Forelimb muscle (tissue), 1 donor: Measurements from ENCODE around the gene CHMP6. TPM values are rescaled to one million over a fixed set of nuclear protein-coding genes. Genes with fewer than 3 reads are reported as not detected.
A peak's percentile ranks its signal among the peaks of the same experiment; 100 is the strongest.
"Not testable (repeated sequence)": the region's sequence is repeated elsewhere in the genome, so short reads cannot be mapped to it uniquely, and the experiment has no call there.

Experiments used
- DNase-seq: peaks from one replicate; pipeline ENCODE4 v3.0.0-alpha.2; 2013; ENCODE audit warnings: low read depth
- polyA plus RNA-seq: library from polyadenylated mRNA; unstranded; fragments of 120-200 nt; gene quantifications from one replicate; pipeline ENCODE4 v1.2.1, GENCODE V29; 2013; ENCODE audit not compliant: insufficient read length

The CHMP6 gene
- polyA plus RNA-seq, 1 donor: 25.2 TPM

GRCh38 chr17:81011951-81012350, 20.3 kb downstream of the CHMP6 start:
- no peak for DNase-seq

- DNase-seq: no peak
Observed at GRCh38 chr17:81012574-81013447, 21.2 kb downstream of the CHMP6 start.

GRCh38 chr17:81013642-81014041, 22.0 kb downstream of the CHMP6 start:
- no peak for DNase-seq

DNA sequence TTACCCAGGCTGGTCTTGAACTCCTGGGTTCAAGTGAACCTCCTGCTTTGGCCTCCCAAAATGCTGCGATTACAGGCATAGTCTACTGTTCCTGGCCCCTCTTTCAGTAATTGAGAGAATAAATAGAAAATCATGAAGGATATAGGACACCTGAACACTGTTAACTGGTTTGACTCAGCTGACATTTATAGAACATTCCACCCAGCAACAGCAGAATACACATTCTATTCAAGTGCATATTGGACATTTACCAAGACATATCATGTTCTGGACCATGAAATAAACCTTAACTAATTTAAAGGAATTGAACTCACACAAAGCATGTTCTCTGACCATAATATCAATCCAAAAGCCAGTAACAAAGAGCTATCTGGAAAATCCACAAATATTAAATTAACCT, 23.5 kb downstream of the CHMP6 start:
- DNase-seq: no peak

DNA sequence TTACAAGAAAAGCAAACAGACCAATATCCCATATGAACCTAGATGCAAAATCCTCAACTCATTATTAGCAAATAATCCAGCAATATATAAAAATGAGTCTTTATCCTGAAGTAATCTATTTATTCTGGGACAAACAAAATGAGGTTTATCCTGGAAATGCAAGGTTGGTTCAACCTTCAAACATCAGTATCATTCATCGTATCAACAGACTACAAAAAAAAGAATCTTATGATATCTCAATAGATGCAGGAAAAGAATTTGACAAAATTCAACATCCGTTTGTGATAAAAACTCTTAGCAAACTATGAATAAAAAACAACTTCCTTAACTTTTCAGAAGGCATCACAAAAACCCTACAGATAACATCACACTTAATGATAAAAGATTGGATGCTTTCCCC, 24.9 kb downstream of the CHMP6 start:
- DNase-seq: no peak

- not testable (repeated sequence) for DNase-seq
Observed at GRCh38 chr17:81017330-81017729, 25.7 kb downstream of the CHMP6 start.

- DNase-seq: no peak
Observed at GRCh38 chr17:81018044-81018802, 26.6 kb downstream of the CHMP6 start.

DNA sequence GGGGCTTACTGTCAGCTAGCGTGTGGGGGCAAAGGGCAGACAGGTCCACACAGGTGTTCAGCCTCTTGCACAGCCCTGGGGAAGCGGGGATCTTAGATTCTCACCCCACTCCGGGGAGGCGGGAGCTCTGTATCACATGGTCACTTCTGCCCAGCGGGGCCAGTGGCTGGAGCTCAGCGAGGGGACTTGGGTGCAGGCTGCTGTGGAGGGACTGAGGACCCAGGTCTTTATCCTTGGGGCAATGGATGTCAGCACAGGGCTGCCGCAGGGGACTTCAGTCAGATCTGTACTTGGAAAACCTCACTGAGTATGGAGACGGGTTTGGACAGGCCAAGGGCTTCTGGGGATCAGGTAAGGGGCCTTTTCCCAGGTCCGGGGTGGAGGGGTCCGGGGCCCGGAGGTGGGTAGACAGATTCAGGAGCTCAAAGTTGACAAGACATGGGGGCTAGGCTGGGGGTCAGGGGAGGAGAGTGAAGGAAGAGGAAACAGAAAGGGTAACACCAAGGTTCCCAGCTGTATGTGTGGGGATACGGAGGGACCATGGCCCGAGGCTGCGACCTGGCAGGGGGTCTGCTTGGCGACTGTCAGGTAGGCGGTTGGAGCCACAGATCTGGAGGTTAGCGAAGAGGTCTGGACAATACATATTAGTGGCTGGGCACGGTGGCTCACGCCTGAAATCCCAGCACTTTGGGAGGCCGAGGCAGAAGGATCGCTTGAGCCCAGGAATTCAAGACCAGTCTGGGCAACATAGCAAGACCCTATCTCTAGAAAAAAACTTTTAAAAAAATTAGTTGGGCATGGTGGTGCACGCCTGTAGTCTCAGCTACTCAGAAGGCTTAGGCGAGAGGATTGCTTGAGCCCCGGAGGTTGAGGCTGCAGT, 28.2 kb downstream of the CHMP6 start:
- DNase-seq: no peak

- no peak for DNase-seq
Observed at GRCh38 chr17:81020443-81020766, 28.8 kb downstream of the CHMP6 start.

- no peak for DNase-seq
Observed at GRCh38 chr17:81020767-81021497, 29.3 kb downstream of the CHMP6 start.

DNA sequence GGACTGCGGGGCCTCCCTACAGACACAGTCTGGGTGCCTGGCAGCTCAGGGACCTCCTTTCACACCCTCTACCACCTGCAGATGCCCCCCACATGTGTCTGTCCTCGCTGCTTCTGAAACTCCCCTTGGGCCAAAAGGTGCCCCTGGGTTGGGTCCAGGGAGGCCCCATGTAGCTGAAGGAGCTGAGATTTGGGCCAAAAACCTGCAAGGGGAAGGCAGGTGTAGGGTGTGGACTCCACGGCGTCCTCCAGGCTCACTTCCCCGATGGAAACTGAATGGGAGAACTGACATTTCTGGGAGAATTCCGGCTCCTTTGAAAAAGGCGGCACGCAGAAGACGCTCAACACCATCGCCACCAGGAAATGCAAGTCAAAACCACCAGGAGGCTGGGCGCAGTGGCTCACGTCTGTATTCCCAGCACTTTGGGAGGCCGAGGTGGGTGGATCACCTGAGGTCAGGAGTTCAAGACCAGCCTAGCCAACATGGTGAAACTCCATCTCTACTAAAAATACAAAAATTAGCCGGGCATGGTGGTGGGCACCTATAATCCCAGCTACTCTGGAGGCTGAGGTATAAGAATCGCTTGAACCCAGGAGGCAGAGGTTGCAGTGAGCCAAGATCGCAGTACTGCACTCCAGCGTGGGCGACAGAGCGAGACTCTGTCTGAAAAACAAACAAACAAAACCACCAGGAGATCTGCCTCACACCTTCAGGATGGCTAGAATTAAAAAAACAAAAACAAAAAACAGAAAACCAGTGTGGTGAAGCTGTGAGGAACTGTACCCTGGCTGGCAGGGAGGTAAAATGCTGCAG, 30.1 kb downstream of the CHMP6 start:
- no peak for DNase-seq

DNA sequence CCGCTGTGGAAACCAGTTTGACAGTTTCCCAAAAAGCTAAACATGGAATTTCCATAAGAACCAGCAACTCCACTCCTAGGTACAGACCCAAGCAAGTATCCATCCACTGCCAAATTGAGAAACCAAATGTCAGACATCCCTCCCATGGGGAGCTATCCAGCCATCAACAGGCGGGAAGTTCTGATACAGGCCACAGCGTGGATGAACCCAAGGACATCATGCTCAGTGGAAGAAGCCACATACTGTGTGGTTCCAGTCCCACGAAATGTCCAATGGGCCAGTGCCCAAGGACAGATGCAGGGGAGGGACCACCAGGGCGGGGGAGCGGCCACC, 30.7 kb downstream of the CHMP6 start:
- DNase-seq: no peak

DNA sequence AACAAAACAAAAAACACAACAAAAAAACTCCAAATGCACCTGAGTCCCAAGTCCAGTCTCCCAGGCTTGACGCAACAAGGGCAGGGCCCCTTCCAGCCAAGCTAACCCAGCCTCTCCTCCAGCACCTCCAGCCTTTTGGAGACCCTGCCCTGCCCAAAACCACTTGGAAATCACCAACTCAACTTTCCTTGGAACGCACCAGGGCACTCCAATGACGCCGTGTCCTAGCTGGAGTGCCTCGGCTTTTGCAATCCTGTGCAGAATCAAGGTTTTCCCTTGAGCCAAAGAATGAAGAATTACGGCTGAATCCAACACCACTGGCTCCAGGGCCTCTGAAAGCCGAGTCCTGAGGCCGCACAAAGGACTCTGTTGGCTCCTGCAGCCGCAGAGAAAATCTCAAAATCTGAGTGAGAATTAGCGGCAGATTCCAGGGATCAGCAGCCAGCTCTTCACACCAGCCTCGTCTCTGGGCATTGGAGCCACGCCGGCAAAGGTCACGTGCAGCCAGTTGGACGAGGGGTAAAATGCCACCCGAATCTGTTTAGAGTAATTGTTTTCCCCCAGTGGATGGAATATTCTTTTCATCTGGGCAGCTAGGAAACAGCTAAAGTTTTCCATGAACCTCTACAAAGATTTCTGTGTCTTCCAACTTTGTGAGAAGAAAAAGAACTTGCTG, 33.6 kb downstream of the CHMP6 start:
- no peak for DNase-seq

- peak; percentile 67 for DNase-seq
Observed at GRCh38 chr17:81025741-81026129, 34.1 kb downstream of the CHMP6 start.

- DNase-seq: no peak
Observed at GRCh38 chr17:81026266-81027036, 34.8 kb downstream of the CHMP6 start.

DNA sequence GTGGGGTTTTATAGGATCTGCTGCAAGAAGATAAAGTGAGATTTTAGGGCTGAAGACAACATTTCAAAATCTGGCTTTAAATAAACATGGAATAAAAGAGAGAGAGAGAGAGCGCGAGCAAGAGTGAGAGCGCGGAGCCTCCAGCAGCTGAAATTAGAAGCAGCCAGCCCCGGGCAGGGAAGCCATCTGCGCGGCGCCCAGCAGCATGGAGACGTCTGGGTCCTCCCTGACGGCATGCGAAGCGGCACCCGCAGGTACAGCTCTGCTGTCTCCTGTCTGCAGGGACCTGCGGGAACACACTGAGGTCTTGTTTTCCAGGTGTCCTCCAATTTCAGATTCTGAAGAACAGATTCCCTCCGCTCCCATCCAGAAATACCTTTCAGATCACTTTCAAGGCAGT, 35.4 kb downstream of the CHMP6 start:
- no peak for DNase-seq

DNA sequence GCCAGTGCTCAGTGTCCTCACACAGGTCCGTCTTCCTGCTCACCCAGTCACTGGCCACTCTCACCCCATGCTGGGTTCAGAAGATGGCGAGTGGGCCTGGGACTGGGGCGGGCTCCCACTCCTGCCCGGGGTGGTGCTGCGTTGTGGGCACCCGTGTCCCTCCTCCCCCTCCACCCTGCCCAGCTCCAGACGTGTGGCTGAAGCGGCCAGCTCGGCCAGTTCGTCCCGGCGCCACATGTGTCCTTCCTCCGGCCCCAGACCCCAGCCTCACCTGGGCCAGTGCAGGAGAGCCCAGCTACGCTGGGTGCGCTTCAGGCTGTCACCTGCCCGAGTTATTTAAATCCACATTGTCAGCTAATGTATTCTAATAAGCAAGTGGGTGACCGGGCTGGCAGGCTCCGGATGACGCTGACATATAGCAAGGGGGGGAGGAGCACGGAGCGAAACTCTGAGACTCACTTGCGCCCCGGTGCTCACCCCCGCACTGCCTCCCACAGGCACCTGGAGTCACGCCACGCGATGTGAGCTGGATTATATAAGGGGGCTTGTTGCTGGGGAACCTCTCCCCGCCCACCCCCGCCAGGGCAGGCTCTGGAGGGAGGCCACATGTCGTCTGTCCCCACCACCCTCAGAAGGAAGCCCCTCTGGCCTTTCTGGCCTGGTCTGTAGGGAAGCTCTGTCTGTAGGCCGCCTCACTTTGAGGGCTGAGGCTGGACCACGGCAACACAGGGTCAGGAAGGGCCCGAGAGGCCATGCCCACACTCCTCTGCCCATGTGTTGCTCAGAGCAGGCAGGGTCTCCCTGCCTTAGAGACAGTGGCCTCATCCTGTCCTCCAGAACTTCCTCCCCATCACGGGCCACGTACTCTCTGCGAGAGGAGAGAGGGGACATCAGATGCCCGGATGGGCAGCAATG, 36.2 kb downstream of the CHMP6 start:
- DNase-seq: no peak

DNA sequence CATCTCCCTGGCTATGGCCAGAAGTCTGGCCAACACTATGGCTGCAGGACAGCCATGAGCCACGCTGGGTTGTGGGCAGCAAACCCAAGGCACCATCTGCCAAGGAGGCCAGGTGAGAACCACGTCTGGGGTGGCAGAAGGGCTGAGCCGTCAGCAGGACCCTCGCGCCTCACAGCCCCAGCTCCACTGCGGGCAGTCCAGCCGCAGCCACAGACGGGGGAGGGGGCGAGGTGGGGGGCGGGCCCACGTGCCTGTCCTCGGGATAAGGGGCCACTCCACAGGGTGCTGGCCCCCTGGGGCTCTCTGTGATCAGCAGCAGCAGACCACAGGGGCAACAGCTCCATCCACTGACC, 36.8 kb downstream of the CHMP6 start:
- no peak for DNase-seq
